HCEC 1CT (cell line): Measurements from ENCODE around the gene SHE.

Experiments
- DNase-seq: peaks from one replicate; pipeline ENCODE4 v3.0.0-alpha.2; 2017

The SHE gene

DNA sequence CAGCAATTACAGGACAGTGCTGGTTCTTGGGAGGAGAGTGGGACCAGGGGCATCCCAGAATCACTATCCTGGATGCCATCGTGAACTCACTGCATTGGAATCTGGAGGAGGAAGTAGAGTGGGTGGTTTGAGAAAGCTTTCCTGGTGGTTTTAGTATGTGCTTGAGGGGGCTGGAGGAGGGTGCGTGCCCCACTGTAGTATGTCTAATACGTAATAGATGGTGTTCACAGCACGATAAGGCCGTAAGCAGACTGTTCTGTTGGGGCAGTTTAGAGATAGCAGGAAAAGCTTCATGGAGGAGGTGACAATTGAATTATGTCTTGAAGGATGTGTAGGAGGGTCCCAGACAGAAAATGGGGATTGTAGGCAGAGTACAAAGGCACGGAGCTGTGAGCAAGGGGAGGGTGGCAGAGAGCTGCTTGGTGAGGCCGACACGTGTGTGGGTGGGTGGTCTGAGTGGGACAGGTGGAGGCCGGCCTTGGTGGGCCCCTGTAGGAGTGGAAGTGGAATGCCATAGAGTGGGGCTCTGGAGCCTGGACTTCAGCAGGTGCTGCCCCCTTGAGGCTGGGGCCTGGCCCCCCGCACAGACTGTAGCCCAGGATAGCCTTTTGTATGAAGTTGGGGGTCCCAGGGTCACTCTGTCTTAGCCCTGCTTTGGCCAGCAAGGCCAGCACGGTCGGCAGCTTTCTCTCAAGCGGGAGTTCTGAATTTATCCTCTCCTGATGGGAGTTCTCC lies 60.0 kb downstream of the SHE start:
- no peak for DNase-seq

GRCh38 chr1:154441241-154441888 lies 60.8 kb downstream of the SHE start:
- no peak for DNase-seq

GRCh38 chr1:154440036-154440804 lies 62.0 kb downstream of the SHE start:
- no peak for DNase-seq

DNA sequence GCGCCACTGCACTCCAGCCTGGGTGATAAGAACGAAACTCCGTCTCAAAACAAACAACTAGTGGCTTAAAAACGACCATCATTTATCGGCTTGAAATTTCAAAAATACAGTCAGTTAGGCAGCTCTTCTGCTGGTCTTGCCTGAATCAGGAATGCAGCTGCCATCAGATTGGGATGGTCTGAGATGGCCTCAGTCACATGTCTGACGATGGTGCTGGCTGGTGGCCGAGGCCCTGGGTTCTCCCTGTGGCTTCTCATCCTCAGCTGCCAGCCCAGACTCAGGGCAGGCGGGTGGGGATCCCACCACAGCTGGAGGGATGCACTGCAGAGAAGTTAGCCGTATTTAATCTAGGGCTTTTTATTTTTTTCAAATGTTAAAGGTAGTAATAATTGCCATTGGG lies 65.8 kb downstream of the SHE start:
- DNase-seq = no peak

DNA sequence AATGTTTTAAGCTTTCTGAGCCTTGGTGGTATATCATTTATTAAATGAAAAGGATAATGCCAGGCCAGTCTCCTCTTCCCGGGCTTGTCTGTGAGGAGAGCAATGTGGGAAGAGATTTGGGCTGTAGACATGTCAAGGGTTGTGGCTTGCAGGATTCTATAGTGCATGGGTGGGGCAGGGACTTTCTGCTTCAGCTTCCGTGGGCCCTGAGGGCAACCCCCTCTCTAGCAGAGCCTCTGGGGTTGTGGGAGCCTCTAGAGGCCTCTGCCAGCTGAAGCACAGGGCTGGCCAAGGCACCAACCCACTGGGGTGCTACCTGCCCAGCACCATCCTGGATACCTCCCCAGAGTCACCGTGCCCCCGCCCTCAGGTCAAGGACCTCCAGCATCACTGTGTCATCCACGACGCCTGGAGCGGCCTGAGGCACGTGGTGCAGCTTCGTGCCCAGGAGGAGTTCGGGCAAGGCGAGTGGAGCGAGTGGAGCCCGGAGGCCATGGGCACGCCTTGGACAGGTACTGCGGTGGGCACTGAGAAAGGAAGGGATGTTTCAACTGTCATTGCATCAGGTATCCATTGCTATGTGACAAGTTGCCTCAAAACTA lies 66.5 kb downstream of the SHE start:
- no peak for DNase-seq

DNA sequence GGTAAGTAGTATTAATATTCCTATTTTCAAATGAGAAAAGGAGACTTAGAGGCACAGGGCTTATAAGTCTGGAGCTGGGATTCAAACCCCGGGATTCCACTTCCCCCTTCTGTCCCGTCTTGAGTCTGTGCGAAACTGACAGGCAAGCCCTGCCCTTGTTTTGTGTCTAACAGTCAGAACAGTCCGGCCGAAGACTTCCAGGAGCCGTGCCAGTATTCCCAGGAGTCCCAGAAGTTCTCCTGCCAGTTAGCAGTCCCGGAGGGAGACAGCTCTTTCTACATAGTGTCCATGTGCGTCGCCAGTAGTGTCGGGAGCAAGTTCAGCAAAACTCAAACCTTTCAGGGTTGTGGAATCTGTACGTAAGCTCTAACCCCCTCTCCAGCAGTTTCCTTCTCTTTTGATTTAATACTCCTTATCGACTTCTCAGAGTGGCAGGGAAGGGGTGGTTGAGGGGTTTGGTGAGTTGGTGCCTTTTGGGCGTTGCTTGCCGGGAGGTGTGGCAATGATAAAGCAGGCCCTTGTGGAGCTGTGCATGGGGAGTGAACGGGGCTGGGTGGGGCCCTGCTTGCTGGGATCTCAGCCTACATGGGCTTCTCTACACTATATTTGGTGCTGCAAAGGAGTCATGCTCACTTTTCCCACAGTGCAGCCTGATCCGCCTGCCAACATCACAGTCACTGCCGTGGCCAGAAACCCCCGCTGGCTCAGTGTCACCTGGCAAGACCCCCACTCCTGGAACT lies 67.7 kb downstream of the SHE start:
- DNase-seq = no peak

DNA sequence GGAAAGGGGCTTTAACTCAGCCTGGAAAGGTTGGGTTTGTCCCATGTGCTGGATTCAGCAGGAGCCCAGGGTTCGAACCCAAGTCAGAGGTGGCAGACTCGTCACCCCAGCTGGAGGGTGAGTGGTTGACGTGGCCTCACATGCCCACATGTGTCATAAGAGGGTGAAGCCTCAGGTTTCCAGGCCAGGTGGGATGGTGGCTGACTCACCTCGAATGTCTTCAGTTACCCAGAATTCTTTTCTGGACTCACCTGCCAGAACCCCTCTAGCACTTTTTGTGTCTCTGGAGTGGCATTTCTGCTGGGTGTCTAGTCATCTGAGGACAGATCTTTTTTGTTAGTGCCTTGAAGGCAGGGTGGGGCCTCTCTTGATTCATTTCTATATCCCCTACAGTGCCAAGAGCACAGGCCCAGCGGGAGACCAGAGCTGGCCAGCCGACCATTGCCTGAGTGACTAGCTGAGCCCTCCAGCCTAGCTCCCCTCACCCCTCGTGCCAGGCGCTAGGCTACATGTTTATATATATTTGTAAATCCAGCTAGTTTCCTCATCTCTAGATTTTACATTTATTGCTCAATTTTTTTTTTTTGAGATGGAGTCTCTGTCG lies 68.9 kb downstream of the SHE start:
- no peak for DNase-seq

GRCh38 chr1:154431586-154432373 lies 70.4 kb downstream of the SHE start:
- DNase-seq = peak; percentile 97

GRCh38 chr1:154430903-154431302 lies 71.3 kb downstream of the SHE start:
- DNase-seq = no peak

DNA sequence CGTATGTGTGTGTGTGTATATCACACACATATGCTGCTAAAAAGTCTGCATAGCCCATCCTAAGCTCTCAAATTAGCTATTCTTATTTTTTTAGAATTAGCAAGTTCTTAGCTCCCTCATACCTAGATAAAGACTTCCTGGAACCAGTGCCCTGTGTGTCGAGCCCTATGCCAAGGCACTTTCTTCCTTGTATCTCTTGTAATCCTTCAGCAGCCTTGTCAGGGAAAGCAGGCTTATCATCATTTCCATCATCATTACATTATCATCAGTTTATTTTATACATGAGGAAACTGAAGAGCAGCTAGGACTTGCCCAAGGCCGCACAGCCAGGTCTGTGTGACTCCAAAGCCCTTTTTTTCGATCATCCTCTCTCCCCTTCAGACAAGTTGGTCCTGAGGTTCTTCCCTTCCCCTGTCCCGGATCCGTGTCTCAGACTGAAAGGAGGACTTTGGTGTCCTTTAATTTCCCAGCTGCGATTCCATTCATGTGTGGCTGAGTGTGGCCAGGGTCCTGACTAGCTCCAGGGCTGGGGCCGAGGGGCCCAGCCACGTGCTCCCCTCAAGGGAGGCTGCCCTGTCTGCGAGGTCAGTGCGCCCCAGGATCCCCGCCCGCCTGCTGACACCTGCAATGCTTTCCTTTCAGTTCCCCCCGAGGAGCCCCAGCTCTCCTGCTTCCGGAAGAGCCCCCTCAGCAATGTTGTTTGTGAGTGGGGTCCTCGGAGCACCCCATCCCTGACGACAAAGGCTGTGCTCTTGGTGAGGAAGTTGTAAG lies 72.2 kb downstream of the SHE start:
- DNase-seq = no peak
